Measurements from ENCODE around the gene PPFIA1.

The PPFIA1 gene

DNA sequence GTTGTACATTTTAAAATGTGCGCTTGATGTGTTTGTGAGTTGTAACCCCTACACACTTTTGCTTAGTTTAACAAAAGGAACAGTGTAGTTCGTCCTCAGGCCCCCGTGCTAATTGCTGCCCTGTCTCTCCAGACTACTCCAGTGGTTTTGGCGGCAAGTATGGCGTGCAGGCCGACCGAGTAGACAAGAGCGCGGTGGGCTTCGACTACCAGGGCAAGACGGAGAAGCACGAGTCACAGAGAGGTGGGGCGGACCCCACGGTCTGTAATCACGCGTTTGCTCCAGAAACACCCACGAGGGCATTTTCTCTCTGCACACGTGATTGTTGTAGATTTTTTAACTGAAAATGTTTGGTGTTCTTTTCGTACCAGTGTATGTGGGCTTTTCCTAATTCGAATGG is 146.4 kb downstream of the PPFIA1 start:
- H3K36me3 ChIP-seq (ENCODE audit: low read length): no peaks in the 10 kb centered on the region
- no peak overlapping the region for H3K27ac ChIP-seq (ENCODE audit: low read depth, low read length)
- H3K9me2 ChIP-seq (replicated peaks; ENCODE audit: insufficient read depth, low read length): no peaks in the 10 kb centered on the region
- H4K20me1 ChIP-seq (ENCODE audit: low read depth, low read length): no peaks in the 10 kb centered on the region
- no peak overlapping the region for H3K4me2 ChIP-seq (ENCODE audit: low read depth, low read length, poor library complexity, severe bottlenecking)
- no peaks in the 10 kb centered on the region for H3K79me2 ChIP-seq (ENCODE audit: insufficient read depth, low read length)
- no peak for TF ChIP-seq CTCF (IDR thresholded peaks at IDR 0.05; ENCODE audit: insufficient read depth, low read length, poor library complexity, severe bottlenecking)
- TF ChIP-seq EZH2phosphoT487 (conservative IDR thresholded peaks at IDR 0.05; ENCODE audit: low read length): no peak
- no peak overlapping the region for H2AFZ ChIP-seq (ENCODE audit: low read depth, low read length, severe bottlenecking)
- no peaks in the 10 kb centered on the region for H3K9me3 ChIP-seq (ENCODE audit: insufficient read depth, low read length)
- H3F3A ChIP-seq (ENCODE audit: insufficient read depth): no peaks in the 10 kb centered on the region
- no peaks in the 10 kb centered on the region for H3K27me3 ChIP-seq (ENCODE audit: low read length)
- H3K9ac ChIP-seq (ENCODE audit: low read length): no peak overlapping the region
- H3K4me3 ChIP-seq (ENCODE audit: insufficient read depth, low read length, poor library complexity, severe bottlenecking): no peak overlapping the region

- H4K20me1 ChIP-seq (ENCODE audit: low read depth, low read length): no peaks in the 10 kb centered on the region
- no peaks in the 10 kb centered on the region for H3K36me3 ChIP-seq (ENCODE audit: low read length)
- no peak overlapping the region for H3K4me3 ChIP-seq (ENCODE audit: insufficient read depth, low read length, poor library complexity, severe bottlenecking)
- no peaks in the 10 kb centered on the region for H3F3A ChIP-seq (ENCODE audit: insufficient read depth)
- no peaks in the 10 kb centered on the region for H3K27me3 ChIP-seq (ENCODE audit: low read length)
- no peak overlapping the region for H3K9ac ChIP-seq (ENCODE audit: low read length)
- H2AFZ ChIP-seq (ENCODE audit: low read depth, low read length, severe bottlenecking): no peak overlapping the region
- no peak overlapping the region for H3K27ac ChIP-seq (ENCODE audit: low read depth, low read length)
- H3K9me3 ChIP-seq (ENCODE audit: insufficient read depth, low read length): no peaks in the 10 kb centered on the region
- H3K79me2 ChIP-seq (ENCODE audit: insufficient read depth, low read length): no peaks in the 10 kb centered on the region
- TF ChIP-seq EZH2phosphoT487 (conservative IDR thresholded peaks at IDR 0.05; ENCODE audit: low read length) (no peak), CTCF (IDR thresholded peaks at IDR 0.05; ENCODE audit: insufficient read depth, low read length, poor library complexity, severe bottlenecking) (no peak)
- H3K9me2 ChIP-seq (replicated peaks; ENCODE audit: insufficient read depth, low read length): no peaks in the 10 kb centered on the region
- no peak overlapping the region for H3K4me2 ChIP-seq (ENCODE audit: low read depth, low read length, poor library complexity, severe bottlenecking)
Observed at GRCh38 chr11:70418130-70418529, 147.6 kb downstream of the PPFIA1 start.

DNA sequence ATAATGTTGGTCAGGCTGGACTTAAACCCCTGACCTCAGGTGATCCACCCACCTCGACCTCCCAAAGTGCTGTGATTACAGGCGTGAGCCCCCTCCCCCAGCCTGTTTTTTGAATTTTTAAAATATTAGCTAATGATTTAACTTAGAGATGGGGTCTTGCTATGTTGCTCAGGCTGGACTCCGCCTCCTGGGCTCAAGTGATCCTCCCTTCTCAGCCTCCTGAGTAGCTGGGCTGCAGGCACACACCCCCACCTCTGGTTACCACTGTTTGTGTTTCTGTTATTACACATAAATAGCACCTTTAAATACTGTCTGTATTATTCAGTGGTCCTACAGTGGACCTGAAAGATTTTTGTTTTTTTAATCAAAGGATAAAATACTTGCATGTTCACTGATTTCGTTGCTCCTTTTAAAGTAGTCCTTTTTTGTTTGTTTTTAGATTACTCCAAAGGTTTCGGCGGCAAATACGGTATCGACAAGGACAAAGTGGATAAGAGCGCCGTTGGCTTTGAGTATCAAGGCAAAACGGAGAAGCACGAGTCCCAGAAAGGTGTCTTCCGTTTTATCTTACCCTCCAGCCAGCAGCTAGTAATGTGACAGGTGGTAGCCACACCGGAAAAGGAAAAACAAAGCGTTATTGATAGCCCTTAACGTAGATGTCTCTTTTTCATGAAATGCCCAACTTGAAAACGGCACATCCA is 149.0 kb downstream of the PPFIA1 start:
- H3K4me2 ChIP-seq (ENCODE audit: low read depth, low read length, poor library complexity, severe bottlenecking): no peak overlapping the region
- no peaks in the 10 kb centered on the region for H3K27me3 ChIP-seq (ENCODE audit: low read length)
- H3K27ac ChIP-seq (ENCODE audit: low read depth, low read length): no peak overlapping the region
- no peaks in the 10 kb centered on the region for H4K20me1 ChIP-seq (ENCODE audit: low read depth, low read length)
- no peak overlapping the region for H3K4me3 ChIP-seq (ENCODE audit: insufficient read depth, low read length, poor library complexity, severe bottlenecking)
- H2AFZ ChIP-seq (ENCODE audit: low read depth, low read length, severe bottlenecking): no peak overlapping the region
- no peaks in the 10 kb centered on the region for H3K9me2 ChIP-seq (replicated peaks; ENCODE audit: insufficient read depth, low read length)
- no peaks in the 10 kb centered on the region for H3K36me3 ChIP-seq (ENCODE audit: low read length)
- no peaks in the 10 kb centered on the region for H3F3A ChIP-seq (ENCODE audit: insufficient read depth)
- TF ChIP-seq CTCF (IDR thresholded peaks at IDR 0.05; ENCODE audit: insufficient read depth, low read length, poor library complexity, severe bottlenecking) (no peak), EZH2phosphoT487 (conservative IDR thresholded peaks at IDR 0.05; ENCODE audit: low read length) (no peak)
- H3K9me3 ChIP-seq (ENCODE audit: insufficient read depth, low read length): no peaks in the 10 kb centered on the region
- no peaks in the 10 kb centered on the region for H3K79me2 ChIP-seq (ENCODE audit: insufficient read depth, low read length)
- no peak overlapping the region for H3K9ac ChIP-seq (ENCODE audit: low read length)
